Aorta (tissue), 5 donors: ENCODE measurements around the gene AXIN1. TPM values are rescaled to one million over a fixed set of nuclear protein-coding genes. Genes with fewer than 3 reads are reported as not detected.

Experiments used
- ATAC-seq: fragments of 200-7000 bp; cut with Tn5 transposase; one replicate; pipeline ENCODE4 v1.9.1; 2022; ENCODE audit warnings: moderate library complexity; ENCODE audit not compliant: low FRiP score
- DNase-seq, 2 donors: peaks; one replicate each; pipeline ENCODE4 v3.0.0-alpha.2; 2020
- H3K27ac ChIP-seq, 2 donors: one replicate each; pipeline ENCODE4 v1.5.1; 2013; ENCODE audit warnings: low read length in 2 of 2, mild to moderate bottlenecking in 2 of 2, moderate library complexity in 2 of 2, control low read depth in 1 of 2, inconsistent platforms in 1 of 2, low read depth in 1 of 2
- H3K27me3 ChIP-seq, 2 donors: one replicate each; pipeline ENCODE4 v1.6.1; 2013; ENCODE audit warnings: control low read depth in 1 of 2, low read length in 1 of 2, mild to moderate bottlenecking in 1 of 2, moderate library complexity in 1 of 2; ENCODE audit not compliant: insufficient read depth in 2 of 2, control insufficient read depth in 1 of 2
- H3K36me3 ChIP-seq, 2 donors: one replicate each; pipeline ENCODE4 v1.6.1; 2013; ENCODE audit warnings: control low read depth in 1 of 2, low read length in 1 of 2, mild to moderate bottlenecking in 1 of 2; ENCODE audit not compliant: insufficient read depth in 2 of 2, control insufficient read depth in 1 of 2
- H3K4me1 ChIP-seq, 2 donors: one replicate each; pipeline ENCODE4 v1.6.1; 2013; ENCODE audit warnings: low read length in 2 of 2, control low read depth in 1 of 2, mild to moderate bottlenecking in 1 of 2, moderate library complexity in 1 of 2; ENCODE audit not compliant: insufficient read depth in 2 of 2, control insufficient read depth in 1 of 2
- H3K4me3 ChIP-seq, 2 donors: one replicate each; pipeline ENCODE4 v1.5.1; 2013; ENCODE audit warnings: low read length in 2 of 2, control low read depth in 1 of 2, mild to moderate bottlenecking in 1 of 2
- H3K9me3 ChIP-seq: one replicate; pipeline ENCODE4 v1.6.1; 2013; ENCODE audit warnings: mild to moderate bottlenecking, low read length; ENCODE audit not compliant: control insufficient read depth
- WGBS, 2 donors: extraction: QIAGEN DNeasy Blood & Tissue Kit; methylation state at CpG; one replicate each; pipeline ENCODE4 v1.1.7; 2013; 5-methylcytosine and 5-hydroxymethylcytosine counted together
- intact Hi-C, 2 donors: fragments of 100-400 bp; cut with DNase I; formaldehyde crosslinking; loops; one replicate each; pipeline versions ENCODE4 v1.14.2 to v1.15.0; 2022
- long read RNA-seq, 2 donors: library from polyadenylated mRNA; unstranded; transcript quantifications; one replicate each; pipeline ENCODE4 v2.0.0, GENCODE V29; 2020 to 2021
- polyA plus RNA-seq, 2 donors: library from polyadenylated mRNA; stranded (reverse); fragments of 200-250 nt; gene quantifications; one replicate each; pipeline ENCODE4 v1.2.3, GENCODE V29; 2013
- total RNA-seq, 2 donors: library from RNA; stranded (reverse); fragmentation: NEBNext Ultra II Directional; extraction: Animal tissue kit (Norgen Biotek cat#: 25700); gene quantifications; one replicate each; pipeline ENCODE4 v1.2.1, GENCODE V29; 2021
- donor health status: healthy with polysubstance abuse.
- donor health status: Bipolar disorder and iron deficiency.
- donor health status: DM: no; HTN: no; CAD: no.
- donor health status: DM: no; HTN: no; CAD: no.
- donor health status: DM: yes; HTN: yes; CAD: no.

The AXIN1 gene, protein sequence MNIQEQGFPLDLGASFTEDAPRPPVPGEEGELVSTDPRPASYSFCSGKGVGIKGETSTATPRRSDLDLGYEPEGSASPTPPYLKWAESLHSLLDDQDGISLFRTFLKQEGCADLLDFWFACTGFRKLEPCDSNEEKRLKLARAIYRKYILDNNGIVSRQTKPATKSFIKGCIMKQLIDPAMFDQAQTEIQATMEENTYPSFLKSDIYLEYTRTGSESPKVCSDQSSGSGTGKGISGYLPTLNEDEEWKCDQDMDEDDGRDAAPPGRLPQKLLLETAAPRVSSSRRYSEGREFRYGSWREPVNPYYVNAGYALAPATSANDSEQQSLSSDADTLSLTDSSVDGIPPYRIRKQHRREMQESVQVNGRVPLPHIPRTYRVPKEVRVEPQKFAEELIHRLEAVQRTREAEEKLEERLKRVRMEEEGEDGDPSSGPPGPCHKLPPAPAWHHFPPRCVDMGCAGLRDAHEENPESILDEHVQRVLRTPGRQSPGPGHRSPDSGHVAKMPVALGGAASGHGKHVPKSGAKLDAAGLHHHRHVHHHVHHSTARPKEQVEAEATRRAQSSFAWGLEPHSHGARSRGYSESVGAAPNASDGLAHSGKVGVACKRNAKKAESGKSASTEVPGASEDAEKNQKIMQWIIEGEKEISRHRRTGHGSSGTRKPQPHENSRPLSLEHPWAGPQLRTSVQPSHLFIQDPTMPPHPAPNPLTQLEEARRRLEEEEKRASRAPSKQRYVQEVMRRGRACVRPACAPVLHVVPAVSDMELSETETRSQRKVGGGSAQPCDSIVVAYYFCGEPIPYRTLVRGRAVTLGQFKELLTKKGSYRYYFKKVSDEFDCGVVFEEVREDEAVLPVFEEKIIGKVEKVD
- total RNA-seq = 10 to 100 TPM; 17.0 to 19.8 TPM
- polyA plus RNA-seq = 10 to 100 TPM in 1 of 2 donors, 1 to 10 TPM in 1; 9.1 to 14.2 TPM
- long read RNA-seq, donor 1, partial matches to known transcripts = 16 of 21 reads
- long read RNA-seq, donor 1, other reads (novel, unspliced or antisense) = 4 of 21 reads
- long read RNA-seq, donor 2, partial matches to known transcripts = 6 of 18 reads
- long read RNA-seq, donor 2, other reads (novel, unspliced or antisense) = 8 of 18 reads

DNA sequence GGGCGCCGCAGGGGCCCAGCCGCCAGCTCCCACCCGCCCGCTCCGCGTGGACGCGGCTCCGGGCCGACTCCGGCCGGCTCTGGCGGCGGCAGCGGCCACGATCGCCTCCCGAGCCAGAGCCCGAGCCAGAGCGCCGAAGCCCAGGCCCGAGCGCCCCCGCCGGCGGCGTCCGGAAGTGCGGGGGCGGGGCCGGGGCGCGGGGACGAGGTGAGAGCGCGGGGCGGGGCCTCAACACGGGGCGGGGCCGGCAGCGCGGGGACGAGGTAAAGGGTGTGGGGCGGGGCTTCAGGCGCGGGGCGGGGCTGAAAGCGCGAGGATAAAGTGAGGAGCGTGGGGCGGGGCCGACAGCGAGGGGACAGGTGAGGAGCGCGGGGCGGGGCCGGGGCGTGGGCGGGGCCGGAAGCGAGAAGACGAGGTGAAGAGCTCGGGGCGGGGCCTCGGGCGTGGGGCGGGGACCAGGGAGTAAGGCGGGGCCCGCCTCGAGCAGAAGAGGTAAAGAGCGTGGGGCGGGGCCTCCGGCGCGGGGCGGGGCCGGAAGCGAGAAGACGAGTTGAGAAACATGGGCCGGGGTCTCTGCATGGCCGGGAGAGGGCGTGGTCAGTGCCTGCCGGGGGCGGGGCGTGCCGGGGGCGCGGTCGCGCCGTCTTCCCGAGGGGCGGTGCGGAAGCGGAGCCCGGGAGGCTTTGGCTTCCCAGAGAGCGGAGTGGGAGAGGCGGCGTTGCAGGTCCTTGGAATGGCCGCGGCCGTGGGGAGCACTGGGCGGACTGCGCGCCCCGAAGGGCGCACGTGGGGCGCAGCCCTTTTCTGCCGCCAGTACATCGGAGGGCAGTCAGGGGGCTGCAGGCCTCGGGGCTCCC is at the start of gene AXIN1:
TSS of gene AXIN1 (minus strand) at position 177 of the 857 bp plus-strand sequence. CDS start 5,698 bp downstream, outside the sequence.
- no peaks in the 10 kb centered on the region for H3K9me3 ChIP-seq
- DNase-seq = peak; percentile 99 to 100
- H3K4me1 ChIP-seq = no peaks in the 10 kb centered on the region
- WGBS, 2 donors = 0 to 1% methylated on average over 46 to 113 of the region's 113 CpGs
- peak; percentile 95 for ATAC-seq
- peak within 1 kb of the TSS in 1 of 2 donors; percentile 0 for H3K27ac ChIP-seq
- intact Hi-C loops = loop anchor here in 1 of 2 donors (1.0 to 5.0 kb wide), 2 partner anchors 120 to 175 kb away; partner anchors contain the start of genes CAPN15 and FAM234A
- peak within 1 kb of the TSS; percentile 67 to 82 for H3K4me3 ChIP-seq
- H3K36me3 ChIP-seq = no peaks in the 10 kb centered on the region
- H3K27me3 ChIP-seq = no peaks in the 10 kb centered on the region

DNA sequence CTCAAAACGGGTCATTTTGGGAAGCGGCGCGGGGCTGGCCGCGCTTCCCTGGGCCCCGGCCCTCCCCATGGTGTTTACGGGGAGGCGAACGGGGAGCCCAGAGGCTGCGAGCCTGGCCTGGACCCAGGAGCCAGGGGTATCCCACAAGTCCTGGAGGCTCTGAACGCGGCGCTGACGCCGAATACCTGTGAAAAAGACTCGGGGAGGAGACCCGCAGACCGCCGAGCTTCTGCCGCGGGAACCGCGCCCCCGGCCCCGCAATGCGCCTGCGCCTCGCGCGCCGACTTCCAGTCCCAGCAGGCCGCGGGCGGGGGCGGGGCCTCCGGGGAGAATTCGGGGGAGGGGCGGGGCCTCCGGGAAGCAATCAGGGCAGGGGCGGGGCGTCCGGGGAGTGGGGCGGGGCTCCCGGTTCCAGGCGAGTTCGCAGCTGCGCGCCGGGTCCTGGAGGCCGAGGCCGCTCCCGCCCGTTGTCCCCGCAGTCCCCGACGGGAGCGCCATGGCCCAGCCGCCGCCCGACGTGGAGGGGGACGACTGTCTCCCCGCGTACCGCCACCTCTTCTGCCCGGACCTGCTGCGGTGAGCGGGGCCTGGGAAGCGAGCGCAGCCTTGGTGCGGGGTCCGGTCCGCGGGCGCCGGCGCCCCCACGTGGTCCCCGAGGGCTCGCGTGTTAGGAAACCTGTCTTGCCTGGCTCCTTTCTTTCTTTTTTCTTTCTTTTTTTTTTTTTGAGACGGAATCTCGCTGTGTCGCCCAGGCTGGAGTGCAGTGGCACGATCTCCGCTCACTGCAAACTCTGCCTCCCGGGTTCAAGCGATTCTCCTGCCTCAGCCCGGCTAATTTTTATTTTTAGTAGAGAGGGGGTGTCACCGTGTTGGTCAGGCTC is 49.2 kb upstream of the AXIN1 start, which contains the start of gene DECR2:
TSS of gene DECR2 (plus strand) at position 418 of the 881 bp plus-strand sequence. CDS start at position 497, 79 bp downstream.
- Histone ChIP-seq H3K9me3 (no peaks in the 10 kb centered on the region), H3K4me3 (peak within 1 kb of the TSS; percentile 15 to 58), H3K27ac (peak within 1 kb of the TSS in 1 of 2 donors; percentile 8), H3K27me3 (no peaks in the 10 kb centered on the region), H3K4me1 (no peaks in the 10 kb centered on the region), H3K36me3 (no peaks in the 10 kb centered on the region)
- DNase-seq (peak; percentile 97 to 100), ATAC-seq (peak; percentile 95)
- 1% methylated on average over 59 to 91 of the region's 91 CpGs for WGBS, 2 donors
- intact Hi-C loops = no loop called here

DNA sequence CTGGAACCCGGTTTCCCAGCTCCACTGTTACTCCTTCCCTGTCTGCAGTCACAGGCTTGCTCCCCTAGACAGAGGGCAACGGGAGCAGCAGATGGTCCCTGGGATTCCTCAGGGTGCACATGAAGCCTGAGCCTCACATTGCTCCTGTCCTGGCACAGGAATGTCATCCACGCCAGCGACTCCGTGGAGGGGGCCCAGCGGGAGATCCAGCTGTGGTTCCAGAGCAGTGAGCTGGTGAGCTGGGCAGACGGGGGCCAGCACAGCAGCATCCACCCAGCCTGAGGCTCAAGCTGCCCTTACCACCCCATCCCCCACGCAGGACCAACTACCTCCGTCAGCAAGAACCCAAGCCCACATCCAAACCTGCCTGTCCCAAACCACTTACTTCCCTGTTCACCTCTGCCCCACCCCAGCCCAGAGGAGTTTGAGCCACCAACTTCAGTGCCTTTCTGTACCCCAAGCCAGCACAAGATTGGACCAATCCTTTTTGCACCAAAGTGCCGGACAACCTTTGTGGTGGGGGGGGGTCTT is 47.6 kb upstream of the AXIN1 start:
- Histone ChIP-seq H3K27me3 (no peaks in the 10 kb centered on the region), H3K36me3 (no peaks in the 10 kb centered on the region), H3K27ac (no peak overlapping the region), H3K9me3 (no peaks in the 10 kb centered on the region), H3K4me3 (no peak overlapping the region), H3K4me1 (no peaks in the 10 kb centered on the region)
- intact Hi-C loops = no loop called here
- WGBS, 2 donors = 63 to 78% methylated on average over 10 of the region's 10 CpGs
- DNase-seq (peak in 1 of 2 donors; percentile 53), ATAC-seq (no peak)

DNA sequence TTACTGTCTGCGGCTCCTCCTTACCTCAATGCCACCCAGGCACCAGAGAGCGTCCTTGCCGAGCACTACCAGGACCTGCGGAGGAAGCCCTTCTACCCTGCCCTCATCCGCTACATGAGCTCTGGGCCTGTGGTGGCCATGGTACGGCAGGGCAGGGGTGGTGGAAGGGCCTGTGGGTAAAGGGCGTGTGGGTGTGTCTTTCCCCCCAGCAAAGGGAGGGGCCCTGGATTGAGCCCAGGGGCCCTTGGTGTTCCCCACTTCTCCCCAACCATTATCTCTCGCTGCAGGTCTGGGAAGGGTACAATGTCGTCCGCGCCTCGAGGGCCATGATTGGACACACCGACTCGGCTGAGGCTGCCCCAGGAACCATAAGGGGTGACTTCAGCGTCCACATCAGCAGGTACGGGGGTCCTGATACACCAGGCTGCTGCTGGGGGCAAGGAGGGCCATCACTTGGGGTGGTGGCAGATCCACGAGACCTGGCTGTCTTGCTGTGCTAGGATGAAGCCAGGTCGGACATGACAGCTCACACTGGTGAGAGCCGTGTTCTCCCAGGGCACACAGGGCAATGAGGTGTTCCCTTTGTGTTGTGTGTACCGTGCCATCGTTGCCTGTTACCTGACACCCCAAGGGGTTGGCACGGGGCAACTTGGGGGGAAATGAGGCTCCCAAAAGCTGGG is 47.0 kb upstream of the AXIN1 start:
- Histone ChIP-seq H3K4me1 (no peaks in the 10 kb centered on the region), H3K36me3 (no peaks in the 10 kb centered on the region), H3K27me3 (no peaks in the 10 kb centered on the region), H3K27ac (no peak overlapping the region), H3K4me3 (no peak overlapping the region), H3K9me3 (no peaks in the 10 kb centered on the region)
- ATAC-seq (no peak), DNase-seq (no peak)
- 85% methylated on average over 22 of the region's 22 CpGs for WGBS, 2 donors
- intact Hi-C loops = loop anchor here in 1 of 2 donors (10.0 kb wide), 1 partner anchor 265 kb away; the partner anchor contains the start of gene RHOT2

DNA sequence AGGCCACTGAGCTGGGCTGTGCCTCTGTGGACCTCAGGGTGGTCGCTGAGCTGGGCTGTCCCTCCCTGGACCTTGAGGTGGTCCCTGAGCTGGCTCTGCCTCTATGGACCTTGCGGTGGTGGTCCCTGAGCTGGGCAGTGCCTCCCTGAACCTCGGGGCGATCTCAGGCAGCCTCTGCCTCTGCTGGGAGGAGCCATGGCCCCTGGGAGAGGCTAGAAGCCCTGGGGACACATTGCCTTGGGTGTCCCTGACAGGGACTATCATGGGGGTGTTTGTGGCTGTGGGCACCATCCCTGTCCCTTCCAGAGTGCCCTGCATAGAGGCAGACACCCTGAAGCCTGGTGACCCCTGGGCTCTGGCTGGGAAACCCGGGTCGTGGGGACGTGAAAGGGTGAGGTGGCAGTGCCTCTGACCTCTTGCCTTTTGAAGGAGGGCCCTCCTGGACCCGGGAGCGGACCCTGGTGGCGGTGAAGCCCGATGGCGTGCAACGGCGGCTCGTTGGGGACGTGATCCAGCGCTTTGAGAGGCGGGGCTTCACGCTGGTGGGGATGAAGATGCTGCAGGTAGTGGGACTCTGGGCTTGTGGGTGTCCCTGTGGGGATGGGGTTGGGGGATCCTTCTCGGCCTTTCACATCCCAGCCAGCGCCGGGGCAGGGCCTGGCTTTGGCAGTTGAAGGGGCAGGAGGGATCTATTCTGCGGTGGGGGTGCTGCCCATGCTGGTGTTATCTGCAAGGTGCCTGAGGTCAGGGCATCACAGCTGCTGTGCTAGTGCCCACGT is 46.2 kb upstream of the AXIN1 start:
- WGBS, 2 donors = 86% methylated on average over 24 of the region's 24 CpGs
- Histone ChIP-seq H3K27ac (no peak overlapping the region), H3K4me1 (no peaks in the 10 kb centered on the region), H3K27me3 (no peaks in the 10 kb centered on the region), H3K36me3 (no peaks in the 10 kb centered on the region), H3K4me3 (no peak overlapping the region), H3K9me3 (no peaks in the 10 kb centered on the region)
- intact Hi-C loops = loop anchor here in 1 of 2 donors (10.0 kb wide), 1 partner anchor 266 kb away; the partner anchor contains the start of gene RHOT2
- no peak for DNase-seq
- no peak for ATAC-seq

DNA sequence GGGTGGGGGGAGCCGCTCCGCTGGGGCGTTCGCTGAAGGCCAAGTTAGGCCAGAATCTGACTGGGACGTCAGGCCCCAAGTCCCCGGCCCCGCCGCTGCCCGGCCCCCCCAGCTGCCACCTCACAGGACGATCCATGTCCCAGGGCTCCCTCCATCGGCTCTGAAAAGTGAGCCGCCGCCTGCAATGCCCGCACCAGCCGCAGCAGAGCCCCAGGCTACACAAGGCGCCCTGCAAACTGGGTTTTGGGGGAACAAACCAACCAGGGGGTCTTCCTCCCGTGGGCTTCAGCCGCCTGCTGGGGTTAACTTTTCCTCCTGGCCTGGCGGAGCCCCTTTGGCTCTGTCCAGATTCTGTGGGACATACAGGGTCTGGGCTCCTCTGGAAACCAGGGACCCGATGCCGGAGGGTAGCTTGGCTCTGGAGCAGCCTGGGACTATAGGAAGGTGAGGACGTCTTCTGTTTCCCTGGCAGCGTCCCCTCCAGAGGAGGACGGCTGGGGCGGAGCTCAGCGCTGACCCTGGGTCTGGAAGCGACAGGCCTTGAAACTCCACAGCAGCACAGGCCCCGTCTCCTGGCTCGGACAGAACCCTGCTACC is 45.3 kb upstream of the AXIN1 start:
- Histone ChIP-seq H3K9me3 (no peaks in the 10 kb centered on the region), H3K27ac (peak overlapping the region in 1 of 2 donors; percentile 22), H3K36me3 (no peaks in the 10 kb centered on the region), H3K27me3 (no peaks in the 10 kb centered on the region), H3K4me1 (no peaks in the 10 kb centered on the region), H3K4me3 (no peak overlapping the region)
- intact Hi-C loops = loop anchor here in 1 of 2 donors (10.0 kb wide), 1 partner anchor 267 kb away; the partner anchor contains the start of gene RHOT2
- 14 to 20% methylated on average over 18 to 29 of the region's 29 CpGs for WGBS, 2 donors
- DNase-seq (peak; percentile 86 to 93), ATAC-seq (peak; percentile 58)
